HG03469 (cell line): ENCODE results near the gene TMEM38B.
"Not testable (repeated sequence)": the region's sequence is repeated elsewhere in the genome, so short reads cannot be mapped to it uniquely, and the experiment has no call there.

ENCODE experiments used
- ATAC-seq: cut with Tn5 transposase; IDR thresholded peaks from one replicate; pipeline ENCODE4 v1.9.1; 2021; ENCODE audit warnings: mild to moderate bottlenecking, moderate library complexity, moderate number of reproducible peaks; ENCODE audit not compliant: unreplicated experiment

The TMEM38B gene

DNA sequence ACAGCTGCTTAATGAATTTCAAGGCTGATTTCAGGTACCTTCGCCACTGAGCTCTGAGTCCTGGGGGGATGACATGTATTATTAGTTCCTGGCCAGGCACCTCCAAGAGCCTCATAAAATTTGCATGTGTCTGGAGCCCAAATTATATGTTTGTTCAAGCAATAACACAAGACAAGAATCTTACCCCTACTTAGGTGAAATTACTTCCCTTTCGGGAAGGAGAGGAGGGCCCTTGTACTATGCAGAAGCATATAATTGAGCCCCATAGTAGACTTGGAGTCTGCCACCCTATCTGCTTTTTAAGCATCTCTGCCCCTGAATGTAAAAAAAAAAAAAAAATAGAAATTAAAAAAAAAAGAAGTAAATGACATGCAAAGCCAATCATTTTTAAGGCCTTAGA is 13.0 kb upstream of the TMEM38B start:
- no peak for ATAC-seq

DNA sequence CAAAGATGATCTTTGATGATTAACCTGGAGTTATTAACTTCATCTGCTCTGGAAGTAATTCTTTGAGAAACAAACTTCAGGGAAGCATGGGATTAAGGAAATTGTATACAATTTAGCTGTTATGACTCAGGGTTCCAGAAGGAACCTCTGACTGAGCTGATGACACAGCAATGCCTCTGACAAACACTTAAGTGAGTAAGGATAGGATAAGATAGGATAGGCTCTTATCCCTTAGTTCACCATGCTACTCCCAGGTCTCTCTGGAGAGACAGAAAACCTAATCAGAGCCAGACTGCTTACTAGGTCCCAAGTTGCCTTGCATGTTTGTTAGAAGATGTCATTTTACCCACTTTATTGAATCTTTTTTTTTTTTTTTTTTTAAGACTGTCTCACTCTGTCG is 12.6 kb upstream of the TMEM38B start:
- no peak for ATAC-seq

DNA sequence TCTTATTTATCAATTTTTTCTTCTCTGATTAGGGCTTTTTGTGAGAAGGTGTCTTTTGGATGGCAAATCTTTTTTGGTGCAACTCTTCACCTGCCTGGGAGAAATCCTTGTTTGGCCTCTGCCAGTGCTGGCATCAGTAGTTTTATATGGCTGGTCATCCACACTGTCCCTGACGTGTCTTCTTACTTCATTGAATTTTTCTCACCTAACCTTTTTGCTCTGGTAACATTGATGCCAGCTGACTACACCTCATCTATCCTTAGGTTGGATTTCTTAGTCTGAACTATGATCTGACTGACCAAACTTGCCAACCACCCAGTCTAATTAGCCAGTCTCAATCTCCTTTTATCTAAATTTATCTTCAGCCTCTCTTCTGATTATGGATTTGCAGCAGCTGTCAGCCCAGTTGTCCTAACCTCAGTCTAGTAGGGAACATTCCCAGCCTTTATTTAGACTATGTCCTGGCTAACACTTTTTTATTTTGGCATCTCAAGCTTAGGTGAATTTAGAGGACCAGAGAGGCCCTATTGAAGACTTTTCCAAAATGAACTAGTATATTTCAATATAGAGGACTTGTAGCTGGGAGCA is 10.6 kb upstream of the TMEM38B start:
- no peak for ATAC-seq

DNA sequence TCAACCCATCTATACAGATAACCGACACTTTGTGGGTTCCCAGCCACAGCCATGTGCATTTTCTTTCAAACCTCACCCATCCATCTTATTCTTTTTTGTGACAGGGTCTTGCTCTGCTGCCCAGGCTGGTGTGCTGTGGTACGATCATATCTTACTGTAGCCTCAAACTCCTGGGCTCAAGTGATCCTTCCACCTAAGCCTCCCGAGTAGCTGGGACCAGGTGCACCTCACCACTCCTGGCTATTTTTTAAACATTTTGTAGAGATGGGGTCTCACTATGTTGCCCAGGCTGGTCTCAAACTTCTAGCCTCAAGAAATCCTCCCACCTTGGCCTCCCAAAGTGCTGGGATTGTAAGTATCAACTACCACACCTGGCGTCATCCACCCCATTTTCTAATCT is 7.4 kb upstream of the TMEM38B start:
- ATAC-seq: no peak

DNA sequence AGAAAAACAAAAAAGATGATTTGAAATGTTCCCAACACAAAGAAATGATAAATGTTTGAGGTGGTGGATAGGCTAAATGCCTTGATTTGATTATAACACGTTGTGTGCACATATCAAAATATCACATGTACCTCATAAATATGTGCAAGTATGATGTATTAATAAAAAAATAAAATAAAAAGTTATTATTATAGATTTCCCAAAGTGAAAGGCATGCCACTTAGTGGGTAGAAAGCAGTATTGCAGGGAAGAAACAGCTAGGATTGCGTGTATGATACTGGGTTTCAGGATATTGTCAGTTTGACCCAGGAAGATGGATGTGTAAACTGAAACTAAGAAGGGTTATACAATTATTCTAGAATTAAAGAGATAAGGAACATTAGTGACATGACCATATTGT is 3.6 kb upstream of the TMEM38B start:
- no peak for ATAC-seq

DNA sequence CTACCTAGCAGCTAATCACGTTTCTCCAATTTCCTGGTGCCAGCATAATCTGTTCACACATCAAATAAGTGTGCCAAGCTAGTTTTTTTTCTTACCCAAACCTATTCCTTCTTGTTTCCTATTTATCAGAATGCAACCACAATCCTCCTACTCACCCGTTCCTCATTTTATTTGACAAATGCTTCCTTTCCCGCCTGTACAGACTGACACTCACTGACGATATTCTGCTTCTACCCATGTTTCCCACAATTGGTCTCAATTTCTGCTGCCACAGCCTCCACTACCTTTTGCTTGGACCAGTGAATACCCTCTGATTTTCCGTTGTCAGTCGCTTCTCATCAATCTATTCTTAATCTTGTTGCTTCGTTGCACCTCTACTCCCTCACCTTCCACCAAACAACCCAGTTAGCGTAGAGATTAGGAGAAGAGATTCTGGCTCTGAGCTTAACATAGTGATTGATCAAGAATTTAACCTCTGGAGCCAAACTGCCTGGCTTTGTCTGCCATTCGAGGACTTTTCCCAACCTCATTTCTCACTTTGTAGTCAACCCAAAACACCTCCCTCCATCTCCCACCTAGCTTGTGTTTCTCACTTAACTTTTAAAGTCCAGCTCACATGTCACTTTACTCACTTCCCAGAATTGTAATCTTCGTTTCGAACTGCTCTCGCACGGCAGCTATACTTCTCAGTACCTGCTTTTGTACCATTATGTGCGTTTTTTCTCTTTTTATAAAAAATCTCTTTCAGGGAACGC is 729 bp upstream of the TMEM38B start:
- peak; percentile 17 for ATAC-seq

DNA sequence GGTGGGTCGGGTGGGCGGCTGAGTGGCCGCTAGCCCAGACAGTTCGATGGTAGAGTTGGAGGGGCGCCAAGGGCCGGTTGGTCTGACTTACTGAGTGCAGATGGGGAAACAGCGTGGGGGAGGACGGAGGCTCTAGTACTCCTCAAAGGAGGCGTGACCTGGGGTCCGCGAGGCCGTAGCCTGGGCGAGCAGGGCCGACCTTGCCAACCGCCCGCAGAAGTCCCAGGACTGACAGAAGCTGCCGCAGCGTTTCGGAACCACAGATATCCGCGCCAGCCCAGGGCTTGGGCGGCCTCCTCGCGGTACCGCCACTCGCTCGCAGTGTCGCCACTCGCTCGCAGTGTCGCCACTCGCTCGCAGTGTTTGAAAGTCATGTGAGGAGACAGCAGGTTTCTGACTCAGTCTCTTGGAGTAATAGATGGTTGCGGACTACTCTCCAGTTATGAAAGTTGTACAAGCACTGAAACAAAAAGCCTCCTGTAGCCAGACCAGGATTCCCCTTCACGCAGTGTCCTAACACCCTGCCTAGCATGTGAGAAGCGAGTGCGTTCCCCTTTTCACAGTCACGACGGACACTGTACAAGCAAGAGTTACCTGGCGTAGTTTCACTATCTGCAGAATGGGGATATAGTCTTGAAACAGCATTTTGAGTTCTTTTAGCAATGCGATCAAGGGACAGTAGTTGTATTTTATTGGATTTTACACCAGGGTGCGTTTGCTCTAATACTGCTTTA is 674 bp downstream of the TMEM38B start:
- peak; percentile 38 for ATAC-seq

DNA sequence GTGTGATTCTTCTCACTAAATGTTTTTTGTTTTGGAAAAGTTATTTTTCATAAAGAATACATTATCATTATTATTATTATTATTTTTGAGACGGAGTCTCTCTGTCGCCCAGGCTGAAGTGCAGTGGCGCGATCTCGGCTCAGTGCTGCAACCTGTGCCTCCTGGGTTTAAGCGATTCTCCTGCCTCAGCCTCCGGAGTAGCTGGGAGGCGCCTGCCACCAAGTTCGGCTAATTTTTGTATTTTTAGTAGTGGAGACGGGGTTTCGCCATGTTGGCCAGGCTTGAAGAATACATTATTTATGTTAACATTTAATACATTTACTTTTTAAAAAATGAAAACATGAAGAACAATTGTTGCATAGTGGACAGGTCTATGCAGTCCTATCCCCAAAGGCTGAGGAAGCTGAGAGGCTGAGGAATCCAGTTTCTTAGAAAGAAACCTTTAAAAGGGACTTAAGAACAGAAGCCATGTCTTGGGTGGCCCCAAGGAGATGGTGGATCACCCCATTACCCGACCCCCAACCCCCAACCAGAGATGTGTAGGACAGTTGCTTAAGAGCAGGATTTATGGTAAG is 2.0 kb downstream of the TMEM38B start:
- no peak for ATAC-seq

DNA sequence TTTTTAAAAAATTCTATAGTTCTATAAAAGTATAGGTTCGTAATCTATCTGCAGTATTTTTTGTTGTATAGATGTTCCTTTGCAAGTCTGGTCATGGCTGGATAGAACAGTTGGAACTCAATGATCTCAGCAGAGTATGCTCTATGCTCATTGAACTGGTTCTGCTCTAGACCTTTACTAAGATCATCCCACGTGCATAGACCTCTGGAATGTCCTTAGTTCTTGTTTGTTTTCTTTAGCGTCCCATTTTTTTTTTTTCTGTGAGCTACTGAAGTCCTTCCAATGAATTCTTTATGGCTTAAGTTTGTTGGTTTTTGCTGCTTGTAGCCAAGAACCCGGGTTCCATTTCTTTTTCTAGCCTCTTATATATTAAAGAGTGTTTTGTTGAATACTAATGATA is 3.5 kb downstream of the TMEM38B start:
- ATAC-seq: no peak

DNA sequence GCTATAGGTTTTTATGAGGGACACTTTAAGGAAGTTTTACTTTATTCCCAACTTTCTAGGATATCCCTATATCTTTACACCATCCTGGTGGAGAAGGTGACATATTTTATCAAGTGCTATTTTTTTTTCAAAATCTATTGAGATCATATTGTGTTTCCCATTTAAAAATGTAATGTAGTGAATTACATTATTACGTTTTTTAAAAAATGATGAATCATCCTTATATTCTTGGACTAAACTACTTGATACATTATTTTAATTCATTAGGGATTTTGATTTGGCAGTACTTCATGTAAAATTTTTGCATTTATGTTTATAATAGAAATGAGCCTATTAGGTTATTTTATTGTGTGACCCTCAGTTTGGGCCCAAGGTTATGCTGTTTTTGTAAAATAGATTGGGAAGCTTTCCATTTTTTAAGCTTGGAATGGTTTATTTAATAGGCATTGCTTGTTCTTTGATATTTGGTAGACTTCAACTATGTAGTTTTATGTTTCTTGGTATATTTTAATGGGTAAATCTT is 4.1 kb downstream of the TMEM38B start:
- no peak for ATAC-seq

DNA sequence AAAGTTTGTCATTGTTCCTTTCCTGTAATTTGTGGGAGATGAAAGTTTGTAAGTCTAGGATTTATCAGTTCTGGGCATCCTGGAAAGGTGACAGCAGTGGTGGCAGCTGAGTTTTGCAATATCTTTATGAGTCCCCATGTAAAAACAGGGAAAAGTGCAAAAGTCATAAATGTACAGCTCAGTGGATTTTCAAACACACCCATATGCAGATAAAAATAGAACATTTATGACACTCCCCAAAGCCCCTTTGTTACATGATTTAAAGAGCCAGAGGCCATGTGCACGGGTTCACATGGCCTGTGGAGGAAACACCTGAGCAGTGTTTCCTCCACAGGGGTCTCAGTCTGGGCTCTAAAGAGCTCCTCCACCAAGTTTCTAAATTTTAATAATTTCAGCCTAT is 6.3 kb downstream of the TMEM38B start:
- ATAC-seq: no peak

DNA sequence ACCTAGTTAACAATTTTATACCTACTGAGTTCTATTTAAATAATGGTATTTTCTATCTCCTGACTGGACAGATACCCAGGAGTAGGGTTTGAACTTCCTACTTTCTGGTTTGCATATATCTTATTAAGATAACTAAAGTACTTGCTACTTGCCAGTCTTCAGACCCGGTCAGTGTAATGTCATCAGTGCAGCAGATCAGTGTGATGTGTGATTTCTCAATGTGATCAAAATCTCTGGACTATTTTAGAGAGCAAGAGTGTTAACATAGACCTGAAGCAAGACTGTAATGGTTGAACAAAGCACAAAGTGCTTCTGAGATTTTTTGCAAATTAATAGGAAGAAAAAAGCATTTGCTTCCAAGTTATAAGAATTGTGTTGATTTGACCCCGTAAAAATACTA is 6.8 kb downstream of the TMEM38B start:
- ATAC-seq: no peak

DNA sequence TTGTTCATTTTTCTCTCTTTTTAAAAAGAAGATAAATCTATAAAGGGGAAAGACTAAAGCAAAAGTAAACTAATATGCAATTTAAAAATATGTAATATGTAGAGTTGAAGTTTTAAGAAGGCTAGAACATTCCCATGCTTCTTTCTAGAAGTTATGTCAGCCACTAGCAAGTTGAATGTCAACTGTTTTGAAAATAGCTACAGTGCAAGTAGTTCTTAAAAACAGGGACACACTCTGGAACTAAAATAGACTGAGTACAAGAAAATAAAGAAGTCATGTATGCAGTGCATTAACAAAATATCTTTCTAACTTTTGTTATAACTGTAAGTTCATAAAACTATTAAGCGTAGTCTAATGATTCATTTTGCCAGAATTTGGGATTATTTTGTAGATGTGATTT is 7.9 kb downstream of the TMEM38B start:
- ATAC-seq: no peak

DNA sequence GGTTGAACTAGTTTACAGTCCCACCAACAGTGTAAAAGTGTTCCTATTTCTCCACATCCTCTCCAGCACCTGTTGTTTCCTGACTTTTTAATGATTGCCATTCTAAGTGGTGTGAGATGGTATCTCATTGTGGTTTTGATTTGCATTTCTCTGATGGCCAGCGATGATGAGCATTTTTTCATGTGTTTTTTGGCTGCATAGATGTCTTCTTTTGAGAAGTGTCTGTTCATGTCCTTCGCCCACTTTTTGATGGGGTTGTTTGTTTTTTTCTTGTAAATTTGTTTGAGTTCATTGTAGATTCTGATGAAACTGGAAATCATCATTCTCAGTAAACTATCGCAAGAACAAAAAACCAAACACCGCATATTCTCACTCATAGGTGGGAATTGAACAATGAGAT is 9.3 kb downstream of the TMEM38B start:
- ATAC-seq: not testable (repeated sequence)

DNA sequence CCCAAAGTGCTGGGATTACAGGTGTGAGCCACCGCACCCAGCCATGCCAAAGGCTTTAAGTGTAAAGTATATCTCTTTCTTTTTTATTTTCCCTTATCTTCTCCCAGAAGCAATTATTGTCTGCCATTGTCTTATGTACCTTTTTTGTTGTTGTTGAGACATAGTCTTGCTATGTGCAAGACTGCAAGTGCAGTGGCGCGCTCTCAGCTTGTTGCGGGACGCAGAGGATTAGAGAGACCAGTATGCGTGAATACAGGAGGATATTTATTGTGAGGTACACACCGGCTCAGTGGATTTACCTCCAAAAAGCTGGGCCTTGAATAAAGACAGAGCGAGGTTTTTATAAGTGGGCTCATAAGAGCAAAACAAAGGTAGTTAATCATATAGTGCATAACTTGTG is 11.8 kb downstream of the TMEM38B start:
- no peak for ATAC-seq

DNA sequence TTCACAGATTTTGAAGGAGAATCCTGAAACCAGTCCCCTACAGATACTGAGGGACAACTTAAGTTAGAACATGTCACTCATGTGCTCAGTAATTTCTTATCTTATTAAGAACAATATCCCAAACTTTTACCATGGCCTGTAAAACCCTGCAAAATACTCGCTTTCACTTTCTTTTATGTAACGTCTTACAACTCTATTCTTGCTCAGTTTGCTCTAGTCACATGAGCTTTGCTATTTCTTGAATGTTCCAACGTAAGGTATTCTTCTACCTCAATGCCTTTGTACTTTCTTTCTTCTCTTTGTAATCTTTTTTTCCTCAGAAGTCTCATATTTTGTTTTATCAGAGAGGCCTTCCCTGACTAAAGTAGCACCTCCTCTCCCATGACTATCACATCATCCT is 14.1 kb downstream of the TMEM38B start:
- ATAC-seq: no peak

DNA sequence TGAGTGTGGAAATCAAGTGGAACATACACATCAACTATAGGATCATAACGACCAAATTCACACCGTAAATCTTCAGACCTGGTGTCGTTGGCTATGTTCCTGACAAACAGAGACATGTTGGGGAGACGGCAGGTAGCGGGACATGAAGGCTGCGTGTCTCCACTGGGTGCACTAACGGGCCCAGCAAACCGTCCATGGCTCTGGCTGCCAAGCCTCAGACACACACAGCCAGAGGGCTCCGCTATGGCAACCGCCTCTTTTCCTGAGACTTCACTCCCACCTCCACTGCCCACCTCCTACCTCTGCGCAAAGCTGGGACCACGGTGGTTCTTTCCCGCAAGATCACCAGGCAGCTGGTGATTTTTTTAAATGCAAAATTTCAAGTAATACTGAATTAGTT is 16.3 kb downstream of the TMEM38B start:
- ATAC-seq: no peak

DNA sequence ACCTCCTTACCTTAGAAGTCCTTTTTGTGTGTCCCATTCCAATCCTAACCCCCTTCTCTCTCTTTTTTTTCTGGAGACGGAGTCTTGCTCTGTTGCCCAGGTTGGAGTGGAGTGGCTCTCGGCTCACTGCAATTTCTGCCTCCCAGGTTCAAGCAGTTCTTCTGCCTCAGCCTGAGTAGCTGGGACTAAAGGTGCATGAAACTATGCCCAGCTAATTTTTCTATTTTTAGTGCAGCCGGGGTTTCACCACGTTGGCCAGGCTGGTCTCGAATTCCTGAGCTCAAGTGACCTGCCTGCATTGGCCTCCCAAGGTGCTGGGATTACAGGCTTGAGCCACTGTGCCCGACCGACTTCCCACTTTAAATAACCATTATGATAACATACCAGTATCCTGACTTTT is 17.5 kb downstream of the TMEM38B start:
- no peak for ATAC-seq

DNA sequence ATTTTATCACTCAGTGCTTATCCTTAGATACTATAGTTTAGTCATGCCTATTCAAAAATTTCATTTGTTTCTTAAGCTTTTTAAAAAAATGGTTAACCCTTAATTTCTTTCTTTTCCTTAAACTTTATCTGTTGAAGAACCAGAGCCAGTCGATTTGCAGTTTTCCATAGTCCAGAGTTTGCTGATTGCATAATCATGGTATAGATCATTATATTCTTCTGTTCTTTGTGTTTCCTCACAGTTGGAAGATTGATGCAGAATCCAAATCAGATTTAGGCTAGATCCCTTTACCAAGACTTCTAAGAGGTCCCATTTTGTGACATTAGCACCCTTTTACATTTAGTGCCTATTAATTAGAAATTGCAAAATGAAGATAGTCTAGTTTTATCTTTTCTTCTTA is 18.0 kb downstream of the TMEM38B start:
- no peak for ATAC-seq

DNA sequence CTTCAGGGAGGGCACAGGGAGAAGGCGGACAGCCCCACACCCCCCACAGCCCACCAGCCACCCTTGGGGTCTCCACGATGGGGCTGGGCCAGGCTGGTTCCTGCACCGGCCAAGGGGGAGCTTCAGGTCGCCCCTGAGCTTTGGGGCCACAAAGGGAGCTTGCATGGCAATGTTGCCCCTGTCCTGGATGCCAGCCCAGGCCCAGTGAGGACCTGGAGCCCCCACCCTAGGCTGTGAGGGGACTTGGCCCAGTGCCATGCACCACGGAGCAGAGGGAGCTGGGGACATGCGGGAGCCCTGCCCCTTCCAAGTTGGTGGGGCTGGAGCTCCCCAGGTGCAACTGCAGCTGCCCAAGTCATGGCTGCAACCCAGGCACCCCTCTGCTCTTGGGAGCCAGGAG is 18.4 kb downstream of the TMEM38B start:
- ATAC-seq: no peak

DNA sequence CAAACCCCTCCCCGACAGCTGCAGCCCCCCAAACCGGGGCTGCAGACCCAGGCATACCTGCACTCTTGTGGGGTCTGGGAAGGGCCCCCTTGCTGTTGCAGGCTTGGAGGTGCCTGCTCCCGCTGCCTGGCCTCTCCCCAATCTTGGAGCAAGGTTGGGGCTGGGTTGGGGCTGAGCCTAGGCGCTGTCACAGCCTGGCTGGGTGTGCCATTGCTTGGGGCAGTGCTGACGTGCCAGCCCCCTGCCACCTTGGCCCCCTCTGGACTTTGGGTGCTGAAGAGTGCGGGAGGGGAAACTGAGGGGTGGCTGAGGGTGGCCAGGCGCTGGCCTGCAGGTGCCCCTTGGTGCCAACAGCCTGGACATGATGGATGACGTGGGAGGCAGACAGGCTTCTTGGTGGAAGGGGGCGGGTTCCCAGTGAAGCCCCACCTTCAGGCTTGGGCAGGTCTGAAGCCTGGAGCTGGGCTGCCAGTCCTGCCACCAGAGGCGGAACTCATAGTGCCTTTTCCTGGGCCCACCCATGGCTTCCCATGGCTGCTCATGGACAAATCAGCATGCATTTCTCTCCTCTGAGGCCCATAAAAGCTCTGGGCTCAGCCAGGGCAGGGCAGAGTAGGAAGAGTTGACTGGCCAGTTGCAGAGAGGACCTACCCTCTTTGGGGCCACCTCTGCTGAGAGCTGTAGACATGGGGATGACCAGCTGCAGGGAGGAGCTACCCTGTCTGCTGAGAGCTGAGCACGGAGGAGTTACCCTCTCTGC is 19.1 kb downstream of the TMEM38B start:
- no peak for ATAC-seq
